ENCODE data around the gene SEL1L3. TPM values are rescaled to one million over a fixed set of nuclear protein-coding genes. Genes with fewer than 3 reads are reported as not detected.

Gene SEL1L3
- total and polyA plus RNA-seq, 2 donors (not counting 3 experiments of a cell fraction or from before 2014, with no cell fraction given), result 53.4 to 122 TPM

GRCh38 chr4:25813448-25814106 is 49.2 kb downstream of the SEL1L3 start:
- no TSS peak for BruUV-seq (replicated peaks)
- H3K9me1 ChIP-seq (replicated peaks; ENCODE audit: control insufficient read depth, extremely low read depth, insufficient read depth, low read length), result no peaks in the 10 kb centered on the region

GRCh38 chr4:25811841-25812240 is 50.9 kb downstream of the SEL1L3 start:
- ChIA-PET CTCF (no interaction called here), POLR2A (no interaction called here)
- H4K20me1 ChIP-seq (replicated peaks; ENCODE audit: control insufficient read depth, extremely low read depth, insufficient read depth, low read length), result no peaks in the 10 kb centered on the region
- H3K36me3 ChIP-seq (ENCODE audit: control insufficient read depth in 2 of 2, extremely low read depth in 1 of 2, insufficient read depth in 2 of 2, low read length in 2 of 2), result peaks cover 2 to 13% of the 10 kb centered on the region in 2 experiments
- peaks cover 15% of the 10 kb centered on the region for H3K4me1 ChIP-seq (ENCODE audit: control insufficient read depth, extremely low read depth, insufficient read depth, low read length)
- H3K4me3 ChIP-seq (replicated peaks in 1 of 3; ENCODE audit: insufficient read depth in 1 of 3, low read depth in 1 of 3, low read length in 3 of 3), result no peak overlapping the region
- TF ChIP-seq FOS (IDR thresholded peaks at IDR 0.05; ENCODE audit: borderline replicate concordance, insufficient read depth, low read length), result no peak
- no peak for TF ChIP-seq JUN (IDR thresholded peaks at IDR 0.05; ENCODE audit: borderline replicate concordance, insufficient read depth, insufficient read length, low read depth)
- no peak for TF ChIP-seq POLR2A (IDR thresholded peaks at IDR 0.05; ENCODE audit: low read depth, low read length)
- no peak for TF ChIP-seq CTCF (IDR thresholded peaks at IDR 0.05; ENCODE audit: extremely low read depth in 1 of 2, insufficient read depth in 1 of 2, low read depth in 1 of 2, low read length in 2 of 2)
- no peak for TF ChIP-seq MYC (IDR thresholded peaks at IDR 0.05; ENCODE audit: low read depth, low read length)
- TF ChIP-seq GATA2 (IDR thresholded peaks at IDR 0.05; ENCODE audit: insufficient read depth, insufficient read length, low read depth, low read length), result no peak
- no peak for TF ChIP-seq POLR2AphosphoS5 (IDR thresholded peaks at IDR 0.05; ENCODE audit: insufficient read depth, low read depth, low read length)
- TF ChIP-seq EZH2 (IDR thresholded peaks at IDR 0.05; ENCODE audit: borderline replicate concordance, low read depth, low read length, severe bottlenecking), result no peak
- no peak for TF ChIP-seq MAX (IDR thresholded peaks at IDR 0.05; ENCODE audit: insufficient read depth, insufficient read length)
- no peak overlapping the region for H3K4me2 ChIP-seq (ENCODE audit: insufficient read depth, low read length)
- intact Hi-C loops (cut with micrococcal nuclease), result no loop called here
- FAIRE-seq (no peak), DNase-seq (ENCODE audit: low read depth, low spot score) (no peak)
- H3K27me3 ChIP-seq (ENCODE audit: control insufficient read depth in 2 of 2, insufficient read depth in 2 of 2, low read length in 2 of 2), result no peaks in the 10 kb centered on the region
- BruUV-seq (replicated peaks), result no TSS peak
- no peaks in the 10 kb centered on the region for H3K79me2 ChIP-seq (ENCODE audit: control insufficient read depth, insufficient read depth, low read length)
- dilution Hi-C loops (cut with MboI; ENCODE audit: extremely low pct_ligation_motif_present, low sequenced_read_pairs), result no loop called here
- no peaks in the 10 kb centered on the region for H3K9me1 ChIP-seq (replicated peaks; ENCODE audit: control insufficient read depth, extremely low read depth, insufficient read depth, low read length)
- no peaks in the 10 kb centered on the region for H3K9me3 ChIP-seq (replicated peaks; ENCODE audit: control insufficient read depth, insufficient read depth, low read length)
- H2AFZ ChIP-seq (ENCODE audit: low read depth, low read length), result no peak overlapping the region
- H3K27ac ChIP-seq (ENCODE audit: insufficient read depth, low read depth, low read length), result no peak overlapping the region
- no peak overlapping the region for H3K9ac ChIP-seq (replicated peaks; ENCODE audit: extremely low read depth, insufficient read depth, low read length)

More at GRCh38 chr4:25813448-25814106, 49.2 kb downstream of the SEL1L3 start:
- H3K79me2 ChIP-seq (ENCODE audit: control insufficient read depth, insufficient read depth, low read length), result no peaks in the 10 kb centered on the region
- ChIA-PET CTCF (interaction anchor here (1.4 kb wide), 1 partner anchor 373 kb away, joined by 8 read pairs; no protein-coding TSS in a partner anchor), POLR2A (no interaction called here)
- H3K36me3 ChIP-seq (ENCODE audit: control insufficient read depth in 2 of 2, extremely low read depth in 1 of 2, insufficient read depth in 2 of 2, low read length in 2 of 2), result peaks cover 2 to 24% of the 10 kb centered on the region in 2 experiments
- intact Hi-C loops (cut with micrococcal nuclease) (loop anchor here (2.0 kb wide), 1 partner anchor 49 kb away; the partner anchor contains the start of gene SEL1L3), dilution Hi-C loops (cut with MboI; ENCODE audit: extremely low pct_ligation_motif_present, low sequenced_read_pairs) (no loop called here)
- no peaks in the 10 kb centered on the region for H3K9me3 ChIP-seq (replicated peaks; ENCODE audit: control insufficient read depth, insufficient read depth, low read length)
- H3K27me3 ChIP-seq (ENCODE audit: control insufficient read depth in 2 of 2, insufficient read depth in 2 of 2, low read length in 2 of 2), result no peaks in the 10 kb centered on the region
- H3K9ac ChIP-seq (replicated peaks; ENCODE audit: extremely low read depth, insufficient read depth, low read length), result no peak overlapping the region
- peak overlapping the region; percentile 1 for H3K4me2 ChIP-seq (ENCODE audit: insufficient read depth, low read length)
- peaks cover 15% of the 10 kb centered on the region for H3K4me1 ChIP-seq (ENCODE audit: control insufficient read depth, extremely low read depth, insufficient read depth, low read length)
- no peak overlapping the region for H3K4me3 ChIP-seq (replicated peaks in 1 of 3; ENCODE audit: insufficient read depth in 1 of 3, low read depth in 1 of 3, low read length in 3 of 3)
- no peaks in the 10 kb centered on the region for H4K20me1 ChIP-seq (replicated peaks; ENCODE audit: control insufficient read depth, extremely low read depth, insufficient read depth, low read length)
- peak overlapping the region; percentile 49 for H3K27ac ChIP-seq (ENCODE audit: insufficient read depth, low read depth, low read length)
- TF ChIP-seq MAX (IDR thresholded peaks at IDR 0.05; ENCODE audit: insufficient read depth, insufficient read length) (no peak), GATA2 (IDR thresholded peaks at IDR 0.05; ENCODE audit: insufficient read depth, insufficient read length, low read depth, low read length) (no peak), JUN (IDR thresholded peaks at IDR 0.05; ENCODE audit: borderline replicate concordance, insufficient read depth, insufficient read length, low read depth) (peak; percentile 11), MYC (IDR thresholded peaks at IDR 0.05; ENCODE audit: low read depth, low read length) (no peak), EZH2 (IDR thresholded peaks at IDR 0.05; ENCODE audit: borderline replicate concordance, low read depth, low read length, severe bottlenecking) (no peak), POLR2AphosphoS5 (IDR thresholded peaks at IDR 0.05; ENCODE audit: insufficient read depth, low read depth, low read length) (no peak)
- peak; percentile 12 for DNase-seq (ENCODE audit: low read depth, low spot score)
- no peak overlapping the region for H2AFZ ChIP-seq (ENCODE audit: low read depth, low read length)
- peak; percentile 8 for FAIRE-seq

Measured in endothelial cell of umbilical vein (primary cell).